ENCODE measurements around the gene PIGB. TPM values are rescaled to one million over a fixed set of nuclear protein-coding genes. Genes with fewer than 3 reads are reported as not detected.

The PIGB gene
- total RNA-seq, result 10 to 100 TPM; 24.9 to 33.5 (median 26.1) TPM
- total RNA-seq (2013), result 48.3 TPM

- ATAC-seq, result peak; percentile 88 to 93 (median 91)
- TF ChIP-seq CTCF (IDR thresholded peaks at IDR 0.05), result no peak
- DNase-seq, result peak; percentile 80 to 88
- WGBS (ENCODE audit: insufficient coverage), result under 1% methylated on average over 47 of the region's 49 CpGs
- Histone ChIP-seq H3K27me3 (ENCODE audit: control insufficient read depth, insufficient read depth, low read length) (no peaks in the 10 kb centered on the region), H3K4me3 (ENCODE audit: low read length) (peak within 1 kb of the TSS; percentile 76), H3K9me3 (ENCODE audit: control insufficient read depth, insufficient read depth, low read length) (no peaks in the 10 kb centered on the region), H3K4me1 (ENCODE audit: control insufficient read depth, insufficient read depth, low read length) (peaks cover 17% of the 10 kb centered on the region), H3K36me3 (ENCODE audit: control insufficient read depth, insufficient read depth, low read length) (peaks cover 1% of the 10 kb centered on the region), H3K27ac (ENCODE audit: low read length) (peak within 1 kb of the TSS; percentile 91)
- intact Hi-C loops (cut with micrococcal nuclease), result loop anchor here (5.0 kb wide), 2 partner anchors 37 to 88 kb away; partner anchors contain the start of genes CCPG1 and PIERCE2
- H3K27ac Mint-ChIP-seq, result peak within 1 kb of the TSS; percentile 99
- no peaks in the 10 kb centered on the region for H3K9me3 Mint-ChIP-seq
- H3K4me3 Mint-ChIP-seq, result peak within 1 kb of the TSS; percentile 99
- no peaks in the 10 kb centered on the region for H3K27me3 Mint-ChIP-seq (ENCODE audit: low read depth in 2 of 2)
- H3K4me1 Mint-ChIP-seq, result peaks cover 57 to 65% of the 10 kb centered on the region in 2 donors
- no peaks in the 10 kb centered on the region for H3K36me3 Mint-ChIP-seq
These were observed at the start of gene PIGB, which contains the start of gene PIGBOS1 for GRCh38 chr15:55318588-55319494. Gene PIGB (plus strand): TSS chr15:55319222. CDS start chr15:55319251, 29 bp downstream. Gene PIGBOS1 (minus strand): TSS chr15:55319123. CDS start chr15:55317792, 1,331 bp downstream.

- no peak for ATAC-seq
These were observed 48.7 kb upstream of the PIGB start for GRCh38 chr15:55270291-55270690.

GRCh38 chr15:55276324-55276723, 42.7 kb upstream of the PIGB start:
- peak overlapping the region; percentile 90 for H3K4me3 Mint-ChIP-seq
- no peak for ATAC-seq

More at GRCh38 chr15:55270291-55270690, 48.7 kb upstream of the PIGB start:
- Histone ChIP-seq H3K9me3 (ENCODE audit: control insufficient read depth, insufficient read depth, low read length) (no peaks in the 10 kb centered on the region), H3K27ac (ENCODE audit: low read length) (no peak overlapping the region), H3K36me3 (ENCODE audit: control insufficient read depth, insufficient read depth, low read length) (peaks cover 3% of the 10 kb centered on the region), H3K27me3 (ENCODE audit: control insufficient read depth, insufficient read depth, low read length) (no peaks in the 10 kb centered on the region), H3K4me1 (ENCODE audit: control insufficient read depth, insufficient read depth, low read length) (peaks cover 52% of the 10 kb centered on the region), H3K4me3 (ENCODE audit: low read length) (no peak overlapping the region)
- Mint-ChIP-seq H3K9me3 (no peaks in the 10 kb centered on the region), H3K4me1 (peaks cover 87 to 90% of the 10 kb centered on the region in 2 donors), H3K27ac (peak overlapping the region; percentile 96 to 98), H3K27me3 (ENCODE audit: low read depth in 2 of 2) (no peaks in the 10 kb centered on the region), H3K4me3 (no peak overlapping the region), H3K36me3 (no peaks in the 10 kb centered on the region)
- no peak for DNase-seq
- WGBS (ENCODE audit: insufficient coverage), result 80% methylated on average over 6 of the region's 6 CpGs
- TF ChIP-seq CTCF (IDR thresholded peaks at IDR 0.05), result no peak
- intact Hi-C loops (cut with micrococcal nuclease), result no loop called here

More at GRCh38 chr15:55276324-55276723, 42.7 kb upstream of the PIGB start:
- WGBS (ENCODE audit: insufficient coverage), result 62% methylated on average over 3 of the region's 5 CpGs
- intact Hi-C loops (cut with micrococcal nuclease), result no loop called here
- no peak overlapping the region for H3K4me3 ChIP-seq (ENCODE audit: low read length)
- DNase-seq, result peak in 1 of 2 donors; percentile 41
- H3K36me3 Mint-ChIP-seq, result no peaks in the 10 kb centered on the region
- peak overlapping the region; percentile 93 to 99 for H3K27ac Mint-ChIP-seq
- no peaks in the 10 kb centered on the region for H3K27me3 ChIP-seq (ENCODE audit: control insufficient read depth, insufficient read depth, low read length)
- H3K4me1 ChIP-seq (ENCODE audit: control insufficient read depth, insufficient read depth, low read length), result peaks cover 56% of the 10 kb centered on the region
- peaks cover 86% of the 10 kb centered on the region in 2 donors for H3K4me1 Mint-ChIP-seq
- peak overlapping the region; percentile 93 for H3K27ac ChIP-seq (ENCODE audit: low read length)
- no peaks in the 10 kb centered on the region for H3K9me3 Mint-ChIP-seq
- H3K9me3 ChIP-seq (ENCODE audit: control insufficient read depth, insufficient read depth, low read length), result no peaks in the 10 kb centered on the region
- H3K27me3 Mint-ChIP-seq (ENCODE audit: low read depth in 2 of 2), result no peaks in the 10 kb centered on the region
- H3K36me3 ChIP-seq (ENCODE audit: control insufficient read depth, insufficient read depth, low read length), result no peaks in the 10 kb centered on the region
- no peak for TF ChIP-seq CTCF (IDR thresholded peaks at IDR 0.05)
